Activated CD8-positive, alpha-beta memory T cell treated with anti-CD3 and anti-CD28 coated beads, Interleukin-2, amount 50 U/mL, for 1 hour (primary cell): ENCODE data around the gene FCRLB.
"Not testable (repeated sequence)": the region's sequence is repeated elsewhere in the genome, so short reads cannot be mapped to it uniquely, and the experiment has no call there.

ENCODE experiments used
- DNase-seq: peaks from one replicate; pipeline ENCODE4 v3.0.0-alpha.2; 2020; ENCODE audit errors: extremely low read depth

FCRLB gene, protein sequence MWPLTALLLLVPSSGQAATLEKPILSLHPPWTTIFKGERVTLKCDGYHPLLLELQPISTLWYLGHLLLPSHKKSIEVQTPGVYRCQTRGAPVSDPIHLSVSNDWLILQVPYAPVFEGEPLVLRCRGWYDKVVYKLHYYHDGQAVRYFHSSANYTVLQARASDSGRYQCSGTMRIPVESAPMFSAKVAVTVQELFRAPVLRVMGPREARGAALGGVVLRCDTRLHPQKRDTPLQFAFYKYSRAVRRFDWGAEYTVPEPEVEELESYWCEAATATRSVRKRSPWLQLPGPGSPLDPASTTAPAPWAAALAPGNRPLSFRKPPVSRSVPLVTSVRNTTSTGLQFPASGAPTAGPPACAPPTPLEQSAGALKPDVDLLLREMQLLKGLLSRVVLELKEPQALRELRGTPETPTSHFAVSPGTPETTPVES

DNA sequence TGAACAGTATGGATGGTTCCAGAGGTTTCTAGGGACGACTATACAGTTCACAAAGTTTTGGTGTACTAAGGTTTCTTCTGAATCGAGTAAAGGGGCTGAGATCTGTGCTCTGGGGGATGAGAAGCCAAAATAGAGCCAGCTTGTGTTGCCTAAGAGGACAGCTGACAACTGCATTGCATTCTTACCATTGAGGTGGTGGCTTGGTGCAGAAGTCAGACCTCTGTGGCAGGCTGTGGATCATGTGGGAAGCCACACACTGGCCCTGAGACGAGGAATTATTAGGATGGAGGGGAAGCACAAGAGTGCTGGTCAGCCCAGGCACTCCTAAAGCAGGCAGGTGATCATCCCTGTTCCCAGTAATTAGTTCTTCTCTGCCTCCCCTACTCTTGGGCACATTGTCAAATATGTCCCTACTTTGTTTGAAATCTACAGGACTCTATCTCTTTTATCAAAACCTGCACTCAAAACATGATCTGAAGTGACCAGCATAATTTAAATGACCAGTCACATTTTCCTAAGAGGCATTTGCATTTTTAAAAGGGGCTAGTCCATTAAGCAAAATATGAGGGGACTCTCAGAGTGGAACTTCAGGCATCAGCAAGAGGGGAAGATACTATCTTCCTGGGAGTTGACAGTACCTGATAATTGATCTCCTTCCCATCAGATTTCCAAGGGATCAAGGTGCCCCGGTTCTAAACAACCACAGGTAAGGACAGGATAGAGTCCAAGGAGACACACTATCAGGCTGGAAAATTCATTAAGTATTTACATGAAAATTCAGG is at the start of gene FCRLB:
Gene FCRLB, plus strand, starts transcription at position 589 of the 782 bp plus-strand sequence. CDS start 1,129 bp downstream, outside the sequence.
- DNase-seq: no peak

DNA sequence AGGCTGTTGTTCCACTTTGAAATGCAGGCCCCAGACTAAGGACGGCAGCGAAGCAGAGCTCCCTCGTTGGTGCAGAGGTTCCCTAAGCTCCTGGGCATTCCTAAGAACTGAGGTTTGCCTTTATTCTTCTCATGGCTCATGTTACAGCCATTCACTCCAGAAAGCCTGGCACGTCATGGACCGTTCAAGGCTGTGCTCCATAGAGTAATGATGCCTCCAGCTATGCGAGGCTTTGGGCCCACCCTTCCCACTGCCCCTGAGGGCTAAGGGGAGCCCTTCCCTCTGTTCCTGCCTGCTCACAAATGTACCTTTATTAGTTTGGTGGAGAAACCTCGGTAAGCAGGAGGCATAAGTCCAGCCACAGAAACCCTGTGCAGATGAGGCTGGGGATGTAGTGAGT is 47.9 kb upstream of the FCRLB start:
- DNase-seq: not testable (repeated sequence)

DNA sequence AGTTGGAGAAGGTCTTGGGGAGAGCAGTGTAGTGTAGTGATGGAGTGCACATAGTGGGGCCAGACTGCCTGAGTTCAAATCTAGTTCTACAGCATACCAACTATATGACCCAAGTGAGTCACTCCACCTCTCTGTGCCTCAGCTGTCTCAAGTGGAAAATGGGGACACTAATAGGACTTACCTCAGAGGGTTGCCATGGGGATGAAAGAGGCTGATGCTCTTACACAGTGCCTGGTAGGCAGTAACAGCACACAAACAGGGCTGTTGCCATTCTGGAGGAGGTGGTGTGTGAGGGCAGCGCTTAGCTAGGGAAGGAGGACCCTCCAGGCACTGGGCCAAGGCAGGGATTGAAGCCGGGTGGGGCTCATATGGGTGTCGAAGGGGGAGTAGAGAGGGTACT is 46.9 kb upstream of the FCRLB start:
- DNase-seq: not testable (repeated sequence)

DNA sequence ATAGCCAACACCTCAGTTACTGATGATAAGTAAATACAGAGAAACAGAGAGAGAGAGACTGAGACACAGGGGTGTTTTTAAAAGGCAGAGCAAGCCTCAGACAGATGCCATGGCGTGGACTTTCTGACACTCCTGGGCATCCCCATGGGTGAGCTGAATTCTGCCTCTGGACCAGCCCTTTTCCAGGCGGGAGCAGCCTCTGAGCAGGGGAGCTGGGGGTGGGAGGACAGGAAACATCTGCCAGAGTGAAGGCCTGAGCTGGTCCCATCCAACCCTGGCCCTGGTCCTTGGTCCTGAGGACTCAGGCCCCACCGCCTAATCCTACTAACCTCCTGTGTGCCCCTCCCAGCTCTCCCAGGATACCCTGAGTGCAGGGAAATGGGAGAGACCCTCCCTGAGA is 46.4 kb upstream of the FCRLB start:
- DNase-seq: not testable (repeated sequence)

DNA sequence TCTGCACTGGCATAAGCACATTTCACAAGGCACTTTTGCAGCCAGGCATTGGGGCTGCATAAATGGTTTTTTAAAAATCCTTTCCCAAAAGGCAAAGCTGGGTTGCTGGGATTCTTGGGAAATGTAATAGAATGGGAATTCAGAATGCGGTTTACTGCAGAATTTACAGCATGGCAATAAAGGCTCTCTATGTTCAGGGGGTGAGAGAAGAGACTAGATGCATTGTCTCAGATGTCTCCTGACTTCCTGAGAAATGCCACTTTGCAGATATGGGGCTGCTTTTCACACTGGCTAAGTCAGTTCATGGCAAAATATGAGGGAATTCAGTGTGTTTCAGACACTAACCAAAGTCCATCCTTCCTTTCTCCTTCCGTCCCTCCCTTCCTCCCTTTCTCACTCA is 44.9 kb upstream of the FCRLB start:
- DNase-seq: no peak

DNA sequence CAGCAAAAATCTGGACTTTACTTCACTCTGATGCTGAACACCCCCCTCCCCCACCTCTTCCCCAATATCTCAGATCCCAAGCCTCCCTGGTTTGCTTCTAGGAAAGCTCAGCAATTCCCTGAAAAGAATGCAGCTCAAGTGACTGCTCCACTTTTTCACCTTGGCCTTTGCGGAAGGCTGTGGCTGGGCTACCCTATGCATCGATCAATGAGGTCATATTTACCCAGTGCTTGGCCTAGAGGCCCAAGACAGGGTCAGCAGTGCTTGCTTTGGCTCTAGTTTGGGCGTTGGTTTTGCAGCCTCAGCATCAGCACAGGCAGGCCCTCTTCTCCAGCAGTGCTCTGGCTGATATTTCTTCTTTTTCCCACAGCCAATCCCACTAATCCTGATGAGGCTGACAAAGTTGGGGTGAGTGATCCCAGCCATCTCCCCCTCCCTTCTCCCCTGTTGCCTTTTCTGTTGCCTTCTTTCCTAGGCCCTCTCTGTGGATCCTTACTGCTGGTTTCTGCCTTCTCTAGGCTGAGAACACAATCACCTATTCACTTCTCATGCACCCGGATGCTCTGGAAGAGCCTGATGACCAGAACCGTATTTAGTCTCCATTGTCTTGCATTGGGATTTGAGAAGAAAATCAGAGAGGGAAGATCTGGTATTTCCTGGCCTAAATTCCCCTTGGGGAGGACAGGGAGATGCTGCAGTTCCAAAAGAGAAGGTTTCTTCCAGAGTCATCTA is 44.2 kb upstream of the FCRLB start:
- no peak for DNase-seq

DNA sequence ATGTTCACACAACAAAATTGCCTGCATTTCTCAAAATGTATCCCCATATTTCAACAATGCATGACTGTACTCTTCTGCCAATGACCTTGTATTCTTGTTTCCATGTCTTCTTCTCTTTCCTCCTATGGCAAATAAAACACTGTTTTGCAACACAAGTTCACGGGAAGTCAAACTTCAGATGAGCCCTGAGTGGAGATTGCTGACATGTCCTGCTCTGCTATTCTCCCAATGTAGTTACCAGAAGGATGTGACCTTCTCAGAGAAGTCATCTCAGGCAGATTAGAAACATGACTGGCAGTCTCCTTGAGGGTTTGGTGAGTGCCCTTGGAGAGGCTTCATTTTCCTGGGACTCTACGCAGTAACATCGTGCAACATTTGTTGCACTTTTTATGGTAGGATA is 42.8 kb upstream of the FCRLB start:
- no peak for DNase-seq

DNA sequence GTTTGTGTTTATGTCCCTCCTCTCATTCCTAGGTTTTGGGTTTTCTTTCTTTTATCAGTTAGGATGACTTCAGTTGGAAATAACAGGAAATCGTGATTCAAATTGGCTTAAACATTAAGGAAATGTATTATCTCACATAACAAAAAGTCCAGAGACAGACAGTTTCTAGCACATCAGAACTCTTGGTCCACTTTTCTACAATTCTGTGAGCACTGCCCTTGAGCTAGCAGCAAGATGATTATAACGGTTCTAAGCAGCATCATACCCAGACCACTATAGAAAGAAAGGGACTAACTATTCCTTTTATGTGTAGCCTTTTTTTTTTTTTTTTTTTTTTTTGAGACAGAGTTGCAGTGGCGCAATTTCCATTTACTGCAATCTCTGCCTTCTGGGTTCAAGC is 39.5 kb upstream of the FCRLB start:
- DNase-seq: no peak

DNA sequence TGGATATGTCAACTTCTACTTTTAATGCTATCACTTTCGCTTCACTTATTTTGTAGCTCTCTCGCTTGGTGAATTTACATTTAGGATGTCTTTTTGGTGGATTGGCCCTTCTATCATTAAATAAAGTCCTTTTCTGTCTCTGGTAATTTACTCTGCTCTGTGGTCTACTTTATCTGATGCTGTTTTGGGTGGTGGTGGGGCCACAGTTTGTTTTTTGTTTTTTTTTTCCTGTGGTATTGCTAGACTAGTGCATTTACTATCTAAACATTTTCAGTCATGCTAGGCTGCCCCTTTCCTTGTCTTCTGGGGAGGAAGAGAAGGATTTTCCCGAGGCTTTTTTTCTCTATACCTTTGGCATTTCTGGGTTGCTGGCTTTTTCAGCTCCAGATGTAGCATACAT is 32.4 kb upstream of the FCRLB start:
- no peak for DNase-seq

DNA sequence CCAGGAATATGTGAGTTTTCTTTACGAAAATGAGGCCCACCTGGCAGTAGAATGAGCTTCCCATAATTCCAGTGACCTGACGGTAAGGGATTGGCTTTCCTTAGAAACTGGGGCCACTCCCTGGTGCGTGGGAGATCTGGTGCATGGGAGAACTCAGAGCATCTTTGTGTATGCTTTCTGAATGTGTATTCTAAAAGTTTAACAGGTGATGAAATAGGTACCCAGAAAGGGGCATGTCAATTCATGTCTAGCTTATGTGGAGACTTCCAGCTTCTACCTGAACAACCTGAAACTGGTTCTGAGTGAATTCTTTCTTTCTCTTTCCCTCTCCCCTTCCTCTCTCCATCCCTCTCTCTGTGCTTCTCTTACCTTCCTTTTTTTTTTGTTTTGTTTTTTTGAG is 29.5 kb upstream of the FCRLB start:
- DNase-seq: no peak

DNA sequence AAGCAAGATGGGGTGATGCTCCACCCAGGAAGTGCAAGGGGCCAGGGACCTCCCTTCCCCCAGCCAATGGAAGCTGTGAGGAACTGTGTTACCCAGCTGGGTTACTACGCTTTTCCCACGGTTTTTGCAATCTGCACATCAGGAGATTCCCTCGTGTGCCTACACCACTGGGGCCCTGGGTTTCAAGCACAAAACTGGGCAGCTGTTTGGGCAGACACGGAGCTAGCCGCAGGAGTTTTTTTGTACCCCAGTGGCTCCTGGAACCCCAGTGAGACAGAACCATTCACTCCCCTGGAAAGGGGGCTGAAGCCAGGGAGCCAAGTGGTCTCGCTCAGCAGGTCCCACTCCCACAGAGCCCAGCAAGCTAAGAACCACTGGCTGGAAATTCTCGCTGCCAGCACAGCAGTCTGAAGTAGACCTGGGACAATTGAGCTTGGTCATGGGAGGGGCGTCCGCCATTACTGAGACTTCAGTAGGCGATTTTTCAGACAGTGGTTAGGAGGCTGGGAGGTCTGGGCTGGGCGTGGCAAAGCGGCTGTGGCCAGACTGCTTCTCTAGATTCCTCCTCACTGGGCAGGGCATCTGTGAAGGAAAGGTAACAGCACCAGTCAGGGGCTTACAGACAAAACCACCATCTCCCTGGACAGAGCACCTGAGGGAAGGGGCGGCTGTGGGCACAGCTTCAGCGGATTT is 28.2 kb upstream of the FCRLB start:
- DNase-seq: not testable (repeated sequence)

DNA sequence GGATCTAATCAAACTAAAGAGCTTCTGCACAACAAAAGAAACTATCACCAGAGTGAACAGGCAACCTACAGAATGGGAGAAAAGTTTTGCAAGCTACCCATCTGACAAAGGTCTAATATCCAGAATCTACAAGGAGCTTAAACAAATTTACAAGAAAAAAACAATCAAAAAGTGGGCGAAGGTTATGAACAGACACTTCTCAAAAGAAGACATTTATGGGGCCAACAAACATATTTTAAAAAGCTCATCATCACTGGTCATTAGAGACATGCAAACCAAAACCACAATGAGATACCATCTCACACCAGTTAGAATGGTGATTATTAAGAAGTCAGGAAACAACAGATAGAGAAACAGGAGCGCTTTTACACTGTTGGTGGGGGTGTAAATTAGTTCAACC is 23.0 kb upstream of the FCRLB start:
- DNase-seq: not testable (repeated sequence)

DNA sequence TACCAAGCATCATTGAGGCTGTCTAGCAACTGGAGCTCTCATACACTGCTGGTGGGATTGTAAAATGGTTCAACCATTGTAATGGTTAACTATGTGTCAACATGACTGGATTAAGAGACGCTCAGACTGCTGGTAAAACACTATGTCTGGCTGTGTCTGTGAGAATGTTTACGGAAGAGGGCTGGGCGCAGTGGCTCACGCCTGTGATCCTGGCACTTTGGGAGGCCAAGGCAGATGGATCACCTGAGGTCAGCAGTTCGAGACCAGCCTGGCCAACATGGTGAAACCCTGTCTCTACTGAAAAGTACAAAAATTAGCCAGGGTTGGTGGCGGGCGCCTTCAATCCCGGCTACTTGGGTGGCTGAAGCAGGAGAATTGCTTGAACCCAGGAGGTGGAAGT is 19.1 kb upstream of the FCRLB start:
- no peak for DNase-seq

DNA sequence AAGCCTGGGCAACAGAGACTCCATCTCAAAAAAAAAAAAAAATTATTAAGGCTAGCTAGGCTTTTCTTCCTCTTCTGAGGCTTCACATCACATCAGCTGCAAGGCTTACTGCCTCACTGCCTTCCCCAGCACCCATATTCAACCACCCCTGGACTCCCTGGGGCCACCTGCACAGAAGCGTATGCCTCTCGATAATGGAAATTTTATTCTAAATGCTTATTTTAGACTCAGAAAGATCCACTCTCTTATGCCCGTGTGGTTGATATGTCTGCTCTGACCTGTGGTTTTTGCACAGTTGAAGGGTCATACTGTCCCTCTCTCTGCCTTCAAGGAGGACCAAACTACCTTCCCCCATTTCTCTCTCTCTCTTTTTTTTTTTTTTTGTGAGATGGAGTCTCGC is 15.8 kb upstream of the FCRLB start:
- DNase-seq: no peak

DNA sequence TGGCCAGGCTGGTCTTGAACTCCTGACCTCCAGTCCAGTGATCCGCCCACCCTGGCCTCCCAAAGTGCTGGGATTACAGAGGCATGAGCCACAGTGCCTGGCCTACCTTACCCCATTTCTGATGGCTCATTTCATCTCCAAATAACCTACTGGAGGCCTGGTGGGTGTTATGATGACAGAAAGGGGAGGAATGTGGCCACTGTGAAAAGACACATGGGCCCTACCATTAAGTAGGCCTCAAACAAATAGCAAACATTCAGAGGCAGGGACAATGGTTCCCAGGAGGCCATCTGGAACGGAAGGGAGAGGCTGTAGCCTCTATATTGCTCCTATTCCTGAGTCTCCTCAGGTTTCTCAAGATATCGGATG is 15.2 kb upstream of the FCRLB start:
- no peak for DNase-seq

DNA sequence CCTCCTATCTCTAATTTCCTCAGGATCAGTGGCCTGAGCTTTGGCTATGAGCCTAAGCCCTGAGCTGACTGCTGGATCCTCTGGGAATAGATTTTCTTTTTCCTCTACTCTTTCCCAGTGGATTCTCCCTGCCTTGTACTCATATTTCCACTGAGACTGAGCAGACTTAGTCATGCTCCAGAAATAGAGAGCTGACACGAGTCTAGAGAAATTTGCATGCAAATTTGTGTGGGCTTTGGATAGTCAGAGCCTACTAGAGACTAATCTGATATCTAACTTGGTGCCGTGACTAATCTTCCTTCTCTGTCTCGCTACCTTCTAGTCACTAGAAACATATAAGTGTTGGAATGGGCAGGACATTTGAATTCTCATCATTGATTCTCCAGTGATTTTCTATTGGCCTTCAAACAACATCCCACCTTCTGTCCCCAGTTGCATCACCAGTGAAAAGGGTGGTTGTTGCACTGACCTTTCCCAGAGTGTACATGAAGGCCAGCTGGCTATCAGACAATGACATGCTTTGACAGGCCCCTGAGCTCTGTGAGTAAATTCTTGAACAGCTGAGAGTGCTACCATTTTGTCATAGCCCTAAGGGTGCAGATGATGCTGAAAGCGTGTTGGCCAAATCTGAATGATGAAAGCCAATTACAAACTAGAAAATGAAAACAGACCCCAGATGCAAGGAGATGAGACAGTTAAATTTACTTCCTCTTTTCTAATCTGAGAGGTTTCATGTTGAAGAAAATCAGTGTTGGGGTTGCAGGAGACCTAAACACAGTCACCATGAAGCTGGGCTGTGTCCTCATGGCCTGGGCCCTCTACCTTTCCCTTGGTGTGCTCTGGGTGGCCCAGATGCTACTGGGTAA is 14.6 kb upstream of the FCRLB start, which contains the start of gene FCRLA:
Gene FCRLA, plus strand, starts transcription at position 748 of the 866 bp plus-strand sequence. Its CDS starts 36 bp downstream, at position 784.
- DNase-seq: no peak

DNA sequence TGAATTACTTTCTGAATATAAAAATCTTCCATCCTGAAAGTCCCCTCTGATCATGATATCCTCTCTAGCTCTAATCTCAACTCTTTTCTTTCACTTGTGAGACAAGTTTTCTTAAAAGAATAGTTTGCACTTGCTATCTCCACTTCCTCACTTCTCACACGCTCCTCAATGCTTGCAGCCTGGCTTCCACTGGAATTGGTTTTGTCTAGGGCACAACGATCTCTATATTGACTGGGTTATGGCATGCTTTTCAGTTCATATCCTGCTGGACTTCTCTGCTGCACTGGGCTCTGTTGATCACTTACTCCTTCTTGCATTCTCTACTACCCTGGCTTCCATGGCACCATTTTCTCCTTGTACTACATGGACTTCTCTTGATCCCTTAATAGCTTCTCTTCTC is 13.8 kb upstream of the FCRLB start:
- DNase-seq: no peak

DNA sequence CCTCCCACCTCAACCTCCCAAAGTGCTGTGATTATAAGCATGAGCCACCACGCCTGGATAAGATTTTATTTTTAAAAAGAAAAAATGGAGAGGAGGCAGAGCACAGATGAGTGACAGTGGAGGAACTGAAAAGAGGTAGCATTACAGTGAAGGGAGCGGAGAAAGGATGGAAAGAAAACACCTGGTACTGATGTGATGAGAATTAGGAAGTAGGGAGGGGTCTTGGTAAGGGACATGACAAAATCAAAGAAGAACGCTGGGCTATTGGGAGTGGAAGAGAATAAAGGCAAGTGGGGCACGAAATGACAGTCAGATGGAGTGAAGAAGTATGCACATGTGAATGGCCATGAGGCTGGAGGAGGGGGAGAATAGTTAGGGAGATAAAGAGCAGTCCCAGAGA is 12.0 kb upstream of the FCRLB start:
- DNase-seq: no peak

DNA sequence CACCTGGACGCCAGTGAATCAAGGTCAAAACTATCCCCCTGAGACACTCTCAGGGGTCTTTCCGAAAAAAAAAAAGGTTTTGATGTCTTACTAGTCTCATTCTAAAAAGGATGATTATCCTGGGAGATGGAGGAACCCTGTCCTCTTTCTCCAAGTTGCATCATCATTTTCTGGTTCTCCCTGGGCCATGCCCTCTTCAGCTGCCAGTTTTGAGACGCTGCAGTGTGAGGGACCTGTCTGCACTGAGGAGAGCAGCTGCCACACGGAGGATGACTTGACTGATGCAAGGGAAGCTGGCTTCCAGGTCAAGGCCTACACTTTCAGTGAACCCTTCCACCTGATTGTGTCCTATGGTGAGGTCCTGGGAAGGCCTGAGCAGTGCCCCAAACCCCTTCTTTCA is 10.8 kb upstream of the FCRLB start:
- DNase-seq: no peak

DNA sequence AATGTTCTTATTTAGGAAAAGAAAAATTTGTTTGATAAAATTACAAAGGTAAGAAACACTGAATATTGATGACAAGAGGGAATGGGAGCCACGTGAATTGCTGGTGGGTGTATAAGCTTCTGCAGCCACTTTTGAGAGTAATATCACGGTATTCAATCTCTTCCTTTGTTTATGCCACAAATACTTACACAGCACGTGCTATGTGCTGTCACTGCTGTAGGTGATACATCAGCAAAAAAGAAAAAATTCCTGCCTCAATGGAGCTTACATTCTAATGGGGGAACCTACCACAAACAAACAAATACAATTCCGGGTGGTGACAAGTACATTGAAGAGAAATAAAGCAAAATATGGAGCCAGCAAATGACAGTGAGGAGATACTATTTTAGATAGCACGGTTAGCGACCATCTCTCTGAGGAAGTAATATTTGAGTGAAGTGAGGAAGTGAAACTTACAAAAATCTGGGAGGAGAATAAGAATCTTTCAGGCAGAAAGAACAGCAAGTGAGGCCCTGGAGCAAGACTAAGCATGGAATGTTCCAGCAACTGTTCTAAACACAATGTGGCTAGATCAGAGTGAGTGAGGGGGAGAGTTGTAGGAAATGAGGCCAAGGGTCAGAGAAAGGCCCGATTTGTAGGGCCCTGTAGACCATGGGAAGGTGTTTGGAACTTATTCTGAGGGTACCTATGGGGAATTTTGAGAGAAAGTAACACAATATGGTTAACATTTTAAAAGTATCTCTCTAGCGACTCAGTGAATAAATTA is 2.6 kb upstream of the FCRLB start:
- DNase-seq: no peak
